GM12878 (cell line): ENCODE data around the gene DST. TPM values are rescaled to one million over a fixed set of nuclear protein-coding genes. Genes with fewer than 3 reads are reported as not detected.

Experiments used
- CEBPZ ChIP-seq: fragments of 150-350 bp; IDR thresholded peaks from 2 replicates; pipeline ENCODE4 v1.6.1; 2016; ENCODE audit warnings: low read depth, low read length
- MTA3 ChIP-seq: IDR thresholded peaks from 2 replicates; pipeline ENCODE4 v1.6.1; 2012; ENCODE audit warnings: low read length, inconsistent platforms, borderline replicate concordance
- POLR2AphosphoS5 ChIP-seq: IDR thresholded peaks from 2 replicates; pipeline ENCODE4 v1.6.1; 2011; ENCODE audit warnings: mild to moderate bottlenecking, low read length, inconsistent platforms
- YBX1 ChIP-seq: fragments of 450-650 bp; IDR thresholded peaks from 2 replicates; pipeline ENCODE4 v1.6.1; 2016; ENCODE audit warnings: antibody characterized with exemption
- ZNF687 ChIP-seq: fragments of 450-650 bp; IDR thresholded peaks from 2 replicates; pipeline ENCODE4 v1.6.1; 2017; ENCODE audit warnings: mild to moderate bottlenecking, moderate library complexity
- ZSCAN29 ChIP-seq: fragments of 450-650 bp; IDR thresholded peaks from 2 replicates; pipeline ENCODE4 v1.6.1; 2017; ENCODE audit warnings: mild to moderate bottlenecking, moderate library complexity
- polyA plus RNA-seq, 11 experiments: library from polyadenylated mRNA; depleted of rRNA in 4 of 11; unstranded in 6 of 11; stranded (reverse) in 5 of 11; fragments of >200 nt; fragmentation: Nextera tagmentation in 4 of 11; fragmentation: Illumina TruSeq in 1 of 11; extraction: Ambion mirVana in 4 of 11; extraction: Trizol in 1 of 11; gene quantifications; 1 replicate in 1 of 11; 2 replicates in 10 of 11; pipeline versions ENCODE4 v1.2.1 to v1.2.3, GENCODE V29; 2011 to 2016; ENCODE audit warnings: inconsistent platforms in 2 of 11, missing spikeins in 2 of 11, low read depth in 1 of 11
- total RNA-seq, 4 experiments: library from RNA; depleted of rRNA in 3 of 4; stranded (reverse); fragments of >200 nt in 3 of 4; fragmentation: Illumina TruSeq in 1 of 4; extraction: Trizol in 1 of 4; gene quantifications; 2 replicates each; pipeline versions ENCODE4 v1.2.1 to v1.2.3, GENCODE V29; 2013 to 2021

The DST gene
- total and polyA plus RNA-seq, 10 of the 15 experiments (the other 5 are each of a cell fraction or from before 2014, with no cell fraction given) = 32.1 to 156 (median 75.0) TPM

- TF ChIP-seq ZNF687 (no peak), POLR2AphosphoS5 (no peak), MTA3 (no peak), YBX1 (no peak), CEBPZ (no peak), ZSCAN29 (no peak)
These were observed 10.3 kb upstream of the DST start (continued) for GRCh38 chr6:56652994-56653393.
